ENCODE data around the gene FYN.
A peak's percentile ranks its signal among the peaks of the same experiment; 100 is the strongest.

The FYN gene

GRCh38 chr6:111848262-111848812, 24.9 kb downstream of the FYN start:
- TF ChIP-seq TAF1 (IDR thresholded peaks at IDR 0.05; ENCODE audit: borderline replicate concordance, low read depth, low read length) = no peak
- TF ChIP-seq POLR2AphosphoS5 (IDR thresholded peaks at IDR 0.05; ENCODE audit: low read depth, low read length) = no peak
- no peak for TF ChIP-seq POLR2A (IDR thresholded peaks at IDR 0.05; ENCODE audit: low read depth, low read length)
- no peak for FAIRE-seq
- DNase-seq (ENCODE audit: insufficient read length) = no peak

GRCh38 chr6:111846492-111847409, 26.5 kb downstream of the FYN start:
- FAIRE-seq (no peak), DNase-seq (ENCODE audit: insufficient read length) (no peak)
- TF ChIP-seq TAF1 (IDR thresholded peaks at IDR 0.05; ENCODE audit: borderline replicate concordance, low read depth, low read length) = no peak
- TF ChIP-seq POLR2A (IDR thresholded peaks at IDR 0.05; ENCODE audit: low read depth, low read length) = no peak
- TF ChIP-seq POLR2AphosphoS5 (IDR thresholded peaks at IDR 0.05; ENCODE audit: low read depth, low read length) = no peak

- DNase-seq (ENCODE audit: insufficient read length) (no peak), FAIRE-seq (no peak)
- TF ChIP-seq POLR2AphosphoS5 (IDR thresholded peaks at IDR 0.05; ENCODE audit: low read depth, low read length) = no peak
- TF ChIP-seq POLR2A (IDR thresholded peaks at IDR 0.05; ENCODE audit: low read depth, low read length) = no peak
- TF ChIP-seq TAF1 (IDR thresholded peaks at IDR 0.05; ENCODE audit: borderline replicate concordance, low read depth, low read length) = no peak
These were observed 27.2 kb downstream of the FYN start for GRCh38 chr6:111846066-111846465.

GRCh38 chr6:111845441-111845871, 27.8 kb downstream of the FYN start:
- TF ChIP-seq POLR2AphosphoS5 (IDR thresholded peaks at IDR 0.05; ENCODE audit: low read depth, low read length) (no peak), POLR2A (IDR thresholded peaks at IDR 0.05; ENCODE audit: low read depth, low read length) (no peak), TAF1 (IDR thresholded peaks at IDR 0.05; ENCODE audit: borderline replicate concordance, low read depth, low read length) (no peak)
- FAIRE-seq = peak; percentile 33
- peak; percentile 25 for DNase-seq (ENCODE audit: insufficient read length)

- no peak for DNase-seq (ENCODE audit: insufficient read length)
- FAIRE-seq = no peak
- TF ChIP-seq POLR2A (IDR thresholded peaks at IDR 0.05; ENCODE audit: low read depth, low read length) = no peak
These were observed 28.3 kb downstream of the FYN start for GRCh38 chr6:111844921-111845320.

GRCh38 chr6:111844376-111844775, 28.9 kb downstream of the FYN start:
- DNase-seq (ENCODE audit: insufficient read length) (no peak), FAIRE-seq (no peak)
- TF ChIP-seq POLR2A (IDR thresholded peaks at IDR 0.05; ENCODE audit: low read depth, low read length) (no peak), TAF1 (IDR thresholded peaks at IDR 0.05; ENCODE audit: borderline replicate concordance, low read depth, low read length) (no peak), POLR2AphosphoS5 (IDR thresholded peaks at IDR 0.05; ENCODE audit: low read depth, low read length) (no peak)

GRCh38 chr6:111843347-111844147, 29.7 kb downstream of the FYN start:
- no peak for DNase-seq (ENCODE audit: insufficient read length)
- no peak for FAIRE-seq
- TF ChIP-seq POLR2AphosphoS5 (IDR thresholded peaks at IDR 0.05; ENCODE audit: low read depth, low read length) (no peak), POLR2A (IDR thresholded peaks at IDR 0.05; ENCODE audit: low read depth, low read length) (no peak), TAF1 (IDR thresholded peaks at IDR 0.05; ENCODE audit: borderline replicate concordance, low read depth, low read length) (no peak)

GRCh38 chr6:111842891-111843290, 30.4 kb downstream of the FYN start:
- FAIRE-seq (no peak), DNase-seq (ENCODE audit: insufficient read length) (no peak)

GRCh38 chr6:111842271-111842822, 30.9 kb downstream of the FYN start:
- DNase-seq (ENCODE audit: insufficient read length) = no peak
- FAIRE-seq = no peak
- no peak for TF ChIP-seq TAF1 (IDR thresholded peaks at IDR 0.05; ENCODE audit: borderline replicate concordance, low read depth, low read length)
- no peak for TF ChIP-seq POLR2AphosphoS5 (IDR thresholded peaks at IDR 0.05; ENCODE audit: low read depth, low read length)
- TF ChIP-seq POLR2A (IDR thresholded peaks at IDR 0.05; ENCODE audit: low read depth, low read length) = no peak

More at GRCh38 chr6:111842891-111843290, 30.4 kb downstream of the FYN start:
- no peak for TF ChIP-seq POLR2A (IDR thresholded peaks at IDR 0.05; ENCODE audit: low read depth, low read length)
- no peak for TF ChIP-seq POLR2AphosphoS5 (IDR thresholded peaks at IDR 0.05; ENCODE audit: low read depth, low read length)
- no peak for TF ChIP-seq TAF1 (IDR thresholded peaks at IDR 0.05; ENCODE audit: borderline replicate concordance, low read depth, low read length)

- FAIRE-seq (no peak), DNase-seq (ENCODE audit: insufficient read length) (no peak)
- TF ChIP-seq POLR2A (IDR thresholded peaks at IDR 0.05; ENCODE audit: low read depth, low read length) = no peak
- TF ChIP-seq POLR2AphosphoS5 (IDR thresholded peaks at IDR 0.05; ENCODE audit: low read depth, low read length) = no peak
- TF ChIP-seq TAF1 (IDR thresholded peaks at IDR 0.05; ENCODE audit: borderline replicate concordance, low read depth, low read length) = no peak
These were observed 31.4 kb downstream of the FYN start for GRCh38 chr6:111841822-111842221.

GRCh38 chr6:111840803-111841202, 32.4 kb downstream of the FYN start:
- FAIRE-seq (no peak), DNase-seq (ENCODE audit: insufficient read length) (no peak)
- TF ChIP-seq TAF1 (IDR thresholded peaks at IDR 0.05; ENCODE audit: borderline replicate concordance, low read depth, low read length) (no peak), POLR2AphosphoS5 (IDR thresholded peaks at IDR 0.05; ENCODE audit: low read depth, low read length) (no peak), POLR2A (IDR thresholded peaks at IDR 0.05; ENCODE audit: low read depth, low read length) (no peak)
